Measurements from ENCODE around the gene NIPBL. TPM values are rescaled to one million over a fixed set of nuclear protein-coding genes. Genes with fewer than 3 reads are reported as not detected.

NIPBL gene
- total RNA-seq, 1 experiment from 2014 or later, result 61.3 TPM

- H2BK20ac ChIP-seq (ENCODE audit: low read depth, low read length, poor library complexity, severe bottlenecking), result no peak overlapping the region
- H3K23me2 ChIP-seq (ENCODE audit: insufficient read length, low read depth, low read length, poor library complexity, severe bottlenecking), result no peaks in the 10 kb centered on the region
- WGBS (ENCODE audit: extremely low coverage, insufficient read length, low lambda C conversion rate), result no CpG with 5 or more reads among the region's 1 CpG
- TF ChIP-seq CTCF (conservative IDR thresholded peaks at IDR 0.05), result no peak
- H3T11ph ChIP-seq (ENCODE audit: low read length), result no peak overlapping the region
- H3K56ac ChIP-seq (ENCODE audit: insufficient read length, low read depth, low read length), result no peak overlapping the region
- H2AFZ ChIP-seq (ENCODE audit: low read length), result no peak overlapping the region
- H2AK5ac ChIP-seq (ENCODE audit: insufficient read length, low read length), result no peak overlapping the region
- DNase-seq, result no peak
- Mint-ChIP-seq H3K36me3 (ENCODE audit: insufficient read depth in 1 of 3, low read depth in 3 of 3) (peaks cover 11 to 30% (median 22%) of the 10 kb centered on the region in 3 experiments; a peak in 6 of 7 replicates), H3K27me3 (ENCODE audit: low read depth) (no peaks in the 10 kb centered on the region), H3K27ac (no peak overlapping the region), H3K4me1 (no peaks in the 10 kb centered on the region), H3K4me3 (no peak overlapping the region), H3K9me3 (no peaks in the 10 kb centered on the region)
- no peaks in the 10 kb centered on the region for H3K27me3 ChIP-seq (ENCODE audit: insufficient read depth, low read length)
- H3K23ac ChIP-seq (ENCODE audit: insufficient read length, low read depth, low read length), result no peak overlapping the region
- H2BK15ac ChIP-seq (ENCODE audit: low read depth, low read length), result no peak overlapping the region
- H3K79me1 ChIP-seq (ENCODE audit: insufficient read depth, low read depth, low read length, poor library complexity, severe bottlenecking), result no peaks in the 10 kb centered on the region
- no peak overlapping the region for H3K9ac ChIP-seq (ENCODE audit: extremely low read depth, insufficient read length, low read length)
- no peak overlapping the region for H3K4me2 ChIP-seq (ENCODE audit: insufficient read depth, insufficient read length, low read length)
- H3K9me3 ChIP-seq (ENCODE audit: control insufficient read depth, low read depth, low read length), result no peaks in the 10 kb centered on the region
- H3K14ac ChIP-seq (ENCODE audit: insufficient read depth, low read length), result no peak overlapping the region
- no peaks in the 10 kb centered on the region for H4K20me1 ChIP-seq (ENCODE audit: control insufficient read depth, insufficient read depth, insufficient read length)
- H4K5ac ChIP-seq (ENCODE audit: insufficient read length, low read depth, low read length), result no peak overlapping the region
- H2BK12ac ChIP-seq (ENCODE audit: insufficient read length, low read depth, low read length), result no peak overlapping the region
- no peak overlapping the region for H2BK5ac ChIP-seq (ENCODE audit: insufficient read length, low read length)
- no peaks in the 10 kb centered on the region for H3K79me2 ChIP-seq (ENCODE audit: insufficient read depth, low read length)
- H4K91ac ChIP-seq (ENCODE audit: insufficient read length, low read depth, low read length), result no peak overlapping the region
- H3K18ac ChIP-seq (ENCODE audit: insufficient read length, low read depth, low read length), result no peak overlapping the region
- no peak overlapping the region for H3K4ac ChIP-seq (ENCODE audit: low read depth, low read length)
- no peaks in the 10 kb centered on the region for H3K4me1 ChIP-seq (ENCODE audit: insufficient read depth, low read length)
- H2BK120ac ChIP-seq (ENCODE audit: low read depth, low read length, poor library complexity, severe bottlenecking), result no peak overlapping the region
- H3K27ac ChIP-seq (ENCODE audit: insufficient read length, low read depth, low read length), result no peak overlapping the region
- no peak overlapping the region for H4K8ac ChIP-seq (replicated peaks; ENCODE audit: insufficient read length, low read depth, low read length)
These were observed 88.6 kb downstream of the NIPBL start for GRCh38 chr5:36965179-36965578.

Data from H9 (cell line).